ENCODE data around the gene TMEM150B.

DNA sequence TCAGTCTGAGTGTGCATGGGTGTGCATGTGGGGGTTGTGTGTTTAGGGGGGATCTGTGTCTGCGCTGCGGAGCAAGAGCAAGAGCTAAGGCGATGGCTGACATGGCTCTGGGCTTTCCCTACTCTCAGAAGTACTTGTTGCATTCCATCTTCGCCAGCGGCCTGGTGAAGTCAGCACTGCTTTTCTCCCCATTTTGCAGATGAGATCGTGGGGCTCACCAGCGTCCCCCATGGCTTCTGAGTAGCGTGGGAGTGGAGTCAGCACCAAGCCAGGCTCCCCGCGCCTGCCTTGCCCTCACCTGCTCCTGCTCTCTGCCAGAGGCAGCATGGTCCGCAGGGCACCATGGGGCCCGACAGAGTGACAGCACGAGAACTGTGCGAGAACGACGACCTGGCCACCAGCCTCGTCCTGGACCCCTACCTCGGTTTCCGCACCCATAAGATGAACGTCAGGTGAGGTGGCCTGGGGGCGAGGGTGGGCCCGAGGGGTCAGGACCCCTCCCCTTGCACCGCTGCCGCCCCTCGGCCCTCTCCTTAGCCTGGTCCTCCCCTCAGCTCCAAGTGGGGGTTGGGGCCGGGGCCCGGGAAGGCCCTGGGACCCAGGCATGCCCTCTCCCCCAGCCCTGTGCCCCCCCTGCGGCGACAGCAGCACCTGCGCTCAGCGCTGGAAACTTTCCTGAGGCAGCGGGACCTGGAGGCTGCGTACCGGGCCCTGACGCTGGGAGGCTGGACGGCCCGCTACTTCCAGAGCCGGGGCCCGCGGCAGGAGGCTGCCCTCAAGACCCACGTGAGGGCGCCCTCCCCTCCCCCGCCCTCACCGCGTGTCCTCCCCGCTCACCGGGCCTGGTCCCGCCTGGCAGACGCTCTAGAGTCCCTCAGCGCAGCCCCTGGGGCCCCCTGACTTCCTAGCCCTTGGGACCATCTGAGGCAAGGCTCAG is 16.7 kb upstream of the TMEM150B start:
- TF ChIP-seq PHF8 (IDR thresholded peaks at IDR 0.05; ENCODE audit: borderline replicate concordance, low read depth) (no peak), POLR2A (IDR thresholded peaks at IDR 0.05; ENCODE audit: low read length) (no peak), ZNF302 (CRISPR knock-in tag; IDR thresholded peaks at IDR 0.05) (no peak), SREBF2 (IDR thresholded peaks at IDR 0.05) (no peak), EHMT2 (IDR thresholded peaks at IDR 0.05; ENCODE audit: low read depth) (no peak)

All from A549 (cell line).